Esophagus squamous epithelium (tissue), 4 donors: ENCODE data around the gene TNRC6B.

ENCODE experiments used
- POLR2A ChIP-seq, 4 donors: fragments of 450-650 bp; IDR thresholded peaks; one replicate each; pipeline ENCODE4 v1.6.1; 2017; ENCODE audit warnings: antibody characterized with exemption in 4 of 4, mild to moderate bottlenecking in 4 of 4, moderate library complexity in 3 of 4
- TF ChIP-seq, protein P1 (sequence below), 6 experiments: fragments of 450-650 bp in 4 of 6; fragments of 200-600 bp in 2 of 6; sonication (generic) in 2 of 6; IDR thresholded peaks; one replicate each; pipeline ENCODE4 v1.5.1; 2016 to 2019; ENCODE audit warnings: antibody characterized with exemption in 6 of 6, mild to moderate bottlenecking in 4 of 6, moderate library complexity in 4 of 6

DNA sequence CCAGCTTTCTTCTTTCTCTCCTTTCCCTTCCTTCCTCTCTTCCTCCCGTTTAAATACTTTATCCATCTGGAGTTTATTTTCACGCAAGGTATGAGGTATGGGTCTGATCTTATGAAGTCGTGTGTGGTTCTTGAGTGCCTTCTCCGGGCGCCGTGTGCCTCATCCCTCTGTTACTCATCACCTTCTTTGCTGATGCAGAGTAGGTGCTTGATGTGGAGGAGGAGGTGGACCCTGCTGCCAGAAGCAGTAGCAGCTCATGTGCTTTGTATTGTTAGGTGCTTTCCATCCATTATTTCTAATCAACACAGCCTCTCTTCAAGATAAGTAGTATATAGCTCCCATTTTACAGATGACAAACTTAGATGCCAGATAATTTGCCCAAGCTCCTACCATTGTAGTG, 47.0 kb downstream of the TNRC6B start:
- TF ChIP-seq, protein P1, sequence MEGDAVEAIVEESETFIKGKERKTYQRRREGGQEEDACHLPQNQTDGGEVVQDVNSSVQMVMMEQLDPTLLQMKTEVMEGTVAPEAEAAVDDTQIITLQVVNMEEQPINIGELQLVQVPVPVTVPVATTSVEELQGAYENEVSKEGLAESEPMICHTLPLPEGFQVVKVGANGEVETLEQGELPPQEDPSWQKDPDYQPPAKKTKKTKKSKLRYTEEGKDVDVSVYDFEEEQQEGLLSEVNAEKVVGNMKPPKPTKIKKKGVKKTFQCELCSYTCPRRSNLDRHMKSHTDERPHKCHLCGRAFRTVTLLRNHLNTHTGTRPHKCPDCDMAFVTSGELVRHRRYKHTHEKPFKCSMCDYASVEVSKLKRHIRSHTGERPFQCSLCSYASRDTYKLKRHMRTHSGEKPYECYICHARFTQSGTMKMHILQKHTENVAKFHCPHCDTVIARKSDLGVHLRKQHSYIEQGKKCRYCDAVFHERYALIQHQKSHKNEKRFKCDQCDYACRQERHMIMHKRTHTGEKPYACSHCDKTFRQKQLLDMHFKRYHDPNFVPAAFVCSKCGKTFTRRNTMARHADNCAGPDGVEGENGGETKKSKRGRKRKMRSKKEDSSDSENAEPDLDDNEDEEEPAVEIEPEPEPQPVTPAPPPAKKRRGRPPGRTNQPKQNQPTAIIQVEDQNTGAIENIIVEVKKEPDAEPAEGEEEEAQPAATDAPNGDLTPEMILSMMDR (IDR thresholded peaks at IDR 0.05): no peak
- no peak for TF ChIP-seq POLR2A (IDR thresholded peaks at IDR 0.05)
